Colonic mucosa (tissue), 4 donors: Measurements from ENCODE around the gene NKAIN4. TPM values are rescaled to one million over a fixed set of nuclear protein-coding genes. Genes with fewer than 3 reads are reported as not detected.

Source experiments
- DNase-seq: peaks from one replicate; pipeline ENCODE4 v3.0.0-alpha.2; 2020
- H3K27ac ChIP-seq: fragments of 200-600 bp; one replicate; pipeline ENCODE4 v1.8.0; 2021
- H3K27me3 ChIP-seq: fragments of 200-600 bp; one replicate; pipeline ENCODE4 v1.8.0; 2021
- H3K36me3 ChIP-seq: fragments of 200-600 bp; one replicate; pipeline ENCODE4 v1.8.0; 2021
- H3K4me1 ChIP-seq: fragments of 200-600 bp; one replicate; pipeline ENCODE4 v1.8.0; 2021; ENCODE audit warnings: mild to moderate bottlenecking
- H3K4me3 ChIP-seq: fragments of 200-600 bp; one replicate; pipeline ENCODE4 v1.8.0; 2021
- H3K9ac ChIP-seq, 2 donors: one replicate each; pipeline ENCODE4 v1.7.0; 2013; ENCODE audit warnings: control low read depth in 2 of 2, low read depth in 2 of 2, low read length in 2 of 2
- H3K9me3 ChIP-seq: fragments of 200-600 bp; one replicate; pipeline ENCODE4 v1.8.0; 2021
- intact Hi-C: fragments of 100-400 bp; cut with DNase I; formaldehyde crosslinking; loops from one replicate; pipeline ENCODE4 v1.14.1; 2022
- total RNA-seq, 2 donors: library from RNA; stranded (reverse); fragmentation: NEBNext Ultra II Directional in 1 of 2; extraction: Animal tissue kit (Norgen Biotek cat#: 25700) in 1 of 2; gene quantifications; one replicate each; pipeline ENCODE4 v1.2.1, GENCODE V29; 2021
- TF ChIP-seq, protein P1 (sequence below): fragments of 200-600 bp; IDR thresholded peaks from one replicate; pipeline ENCODE4 v1.8.0; 2022; ENCODE audit warnings: antibody characterized with exemption, mild to moderate bottlenecking
- donor health status: healthy.
- donor health status: DM: no; HTN: no; CAD: no.
- donor health status: DM: no; HTN: no; CAD: no.

The NKAIN4 gene
- total RNA-seq, 2 donors from 2014 or later, result 0.29 TPM; not detected in 1

DNA sequence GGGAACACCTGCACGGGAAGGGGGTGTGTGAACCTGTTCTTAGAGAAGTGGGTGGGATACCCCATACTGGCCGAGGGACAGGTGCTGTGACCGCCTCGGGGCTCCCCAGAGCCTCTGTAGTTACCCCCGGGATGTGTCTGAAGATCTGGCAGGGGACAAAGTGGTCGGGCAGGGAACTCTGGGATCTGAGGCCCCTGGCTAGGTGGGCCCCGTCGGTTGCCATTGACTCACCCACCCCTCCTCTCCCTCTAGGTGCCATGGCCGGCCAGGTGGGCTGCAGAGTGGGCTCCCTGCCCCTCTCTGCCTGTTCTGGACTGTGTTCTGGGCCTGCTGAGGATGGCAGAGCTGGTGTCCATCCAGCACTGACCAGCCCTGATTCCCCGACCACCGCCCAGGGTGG is 14.3 kb downstream of the NKAIN4 start:
- Histone ChIP-seq H3K36me3 (no peaks in the 10 kb centered on the region), H3K4me3 (no peak overlapping the region), H3K27ac (no peak overlapping the region), H3K9me3 (no peaks in the 10 kb centered on the region), H3K9ac (no peak overlapping the region), H3K4me1 (no peaks in the 10 kb centered on the region), H3K27me3 (no peaks in the 10 kb centered on the region)
- DNase-seq, result no peak
- intact Hi-C loops, result no loop called here
- TF ChIP-seq, protein P1, sequence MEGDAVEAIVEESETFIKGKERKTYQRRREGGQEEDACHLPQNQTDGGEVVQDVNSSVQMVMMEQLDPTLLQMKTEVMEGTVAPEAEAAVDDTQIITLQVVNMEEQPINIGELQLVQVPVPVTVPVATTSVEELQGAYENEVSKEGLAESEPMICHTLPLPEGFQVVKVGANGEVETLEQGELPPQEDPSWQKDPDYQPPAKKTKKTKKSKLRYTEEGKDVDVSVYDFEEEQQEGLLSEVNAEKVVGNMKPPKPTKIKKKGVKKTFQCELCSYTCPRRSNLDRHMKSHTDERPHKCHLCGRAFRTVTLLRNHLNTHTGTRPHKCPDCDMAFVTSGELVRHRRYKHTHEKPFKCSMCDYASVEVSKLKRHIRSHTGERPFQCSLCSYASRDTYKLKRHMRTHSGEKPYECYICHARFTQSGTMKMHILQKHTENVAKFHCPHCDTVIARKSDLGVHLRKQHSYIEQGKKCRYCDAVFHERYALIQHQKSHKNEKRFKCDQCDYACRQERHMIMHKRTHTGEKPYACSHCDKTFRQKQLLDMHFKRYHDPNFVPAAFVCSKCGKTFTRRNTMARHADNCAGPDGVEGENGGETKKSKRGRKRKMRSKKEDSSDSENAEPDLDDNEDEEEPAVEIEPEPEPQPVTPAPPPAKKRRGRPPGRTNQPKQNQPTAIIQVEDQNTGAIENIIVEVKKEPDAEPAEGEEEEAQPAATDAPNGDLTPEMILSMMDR, result no peak

DNA sequence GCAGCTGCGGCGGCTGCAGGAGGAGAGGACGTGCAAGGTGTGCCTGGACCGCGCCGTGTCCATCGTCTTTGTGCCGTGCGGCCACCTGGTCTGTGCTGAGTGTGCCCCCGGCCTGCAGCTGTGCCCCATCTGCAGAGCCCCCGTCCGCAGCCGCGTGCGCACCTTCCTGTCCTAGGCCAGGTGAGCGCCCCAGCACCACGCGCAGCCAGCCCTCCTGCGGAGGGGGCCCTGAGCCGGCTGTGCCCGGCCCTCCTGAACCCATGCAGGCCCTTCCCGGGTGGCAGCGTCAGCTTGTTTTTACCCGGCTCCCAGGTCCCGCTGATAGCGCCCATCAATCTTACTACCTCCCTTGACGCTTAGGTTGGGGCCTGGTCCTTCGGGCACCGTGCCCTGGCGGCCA is 14.8 kb downstream of the NKAIN4 start:
- TF ChIP-seq, protein P1, result no peak
- Histone ChIP-seq H3K27me3 (no peaks in the 10 kb centered on the region), H3K9me3 (no peaks in the 10 kb centered on the region), H3K9ac (no peak overlapping the region), H3K4me1 (no peaks in the 10 kb centered on the region), H3K36me3 (no peaks in the 10 kb centered on the region), H3K4me3 (no peak overlapping the region), H3K27ac (no peak overlapping the region)
- DNase-seq, result no peak
- intact Hi-C loops, result no loop called here

DNA sequence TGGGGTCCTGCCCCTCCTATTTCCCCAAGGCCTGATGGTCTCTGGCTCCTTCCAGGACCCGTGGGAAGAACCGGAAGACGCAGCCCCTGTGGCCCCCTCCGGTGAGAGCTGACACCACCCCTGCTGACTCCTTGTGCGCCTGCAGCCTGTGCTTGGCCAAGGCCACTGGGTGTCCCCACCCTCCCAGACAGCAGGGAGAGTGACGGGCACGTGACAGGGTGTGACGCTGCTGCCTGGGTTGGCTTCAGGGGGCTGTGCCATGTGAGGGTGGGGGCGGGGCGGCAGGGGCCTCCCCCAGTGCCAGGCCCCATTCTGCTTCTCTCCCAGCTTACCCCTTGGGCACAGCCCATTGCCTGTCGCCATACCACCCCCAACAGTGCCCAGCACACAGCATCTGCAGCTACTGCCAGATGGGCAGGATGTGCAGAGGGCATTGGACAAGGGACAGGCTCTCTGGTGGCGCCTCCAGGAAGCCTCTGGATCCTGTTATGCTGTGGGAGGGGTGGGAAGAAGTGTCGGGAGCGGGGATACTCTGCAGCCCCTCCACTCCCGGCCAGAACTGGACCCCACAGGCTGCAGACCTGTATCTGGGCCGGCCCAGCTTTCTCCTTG is 15.6 kb downstream of the NKAIN4 start:
- no peak for DNase-seq
- intact Hi-C loops, result no loop called here
- H3K27ac ChIP-seq, result no peak overlapping the region
- no peaks in the 10 kb centered on the region for H3K27me3 ChIP-seq
- H3K4me3 ChIP-seq, result no peak overlapping the region
- no peaks in the 10 kb centered on the region for H3K9me3 ChIP-seq
- H3K9ac ChIP-seq, result no peak overlapping the region
- TF ChIP-seq, protein P1, result no peak
- no peaks in the 10 kb centered on the region for H3K4me1 ChIP-seq
- no peaks in the 10 kb centered on the region for H3K36me3 ChIP-seq

DNA sequence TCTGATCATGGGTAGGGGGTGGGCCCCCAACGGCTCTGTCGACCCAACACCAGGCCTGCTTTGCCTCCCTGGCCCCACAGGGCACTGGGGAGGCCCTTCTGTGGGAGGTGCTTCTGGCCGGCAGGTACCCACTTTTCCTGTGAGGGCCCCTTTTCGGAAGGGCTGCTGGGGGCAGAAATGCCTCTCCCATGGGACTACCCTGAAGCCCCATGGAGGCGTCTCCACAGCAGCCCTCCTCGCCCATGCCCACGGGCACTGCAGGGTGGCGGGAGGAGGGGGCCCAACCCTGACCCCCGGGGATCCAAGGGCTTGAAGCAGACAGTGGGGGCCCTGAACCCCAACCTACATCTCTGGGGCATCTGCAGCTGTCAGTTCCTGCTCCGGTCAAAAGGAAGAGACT is 16.2 kb downstream of the NKAIN4 start:
- intact Hi-C loops, result no loop called here
- DNase-seq, result no peak
- TF ChIP-seq, protein P1, result no peak
- no peaks in the 10 kb centered on the region for H3K27me3 ChIP-seq
- no peak overlapping the region for H3K9ac ChIP-seq
- no peaks in the 10 kb centered on the region for H3K36me3 ChIP-seq
- no peak overlapping the region for H3K4me3 ChIP-seq
- no peak overlapping the region for H3K27ac ChIP-seq
- H3K9me3 ChIP-seq, result no peaks in the 10 kb centered on the region
- no peaks in the 10 kb centered on the region for H3K4me1 ChIP-seq

DNA sequence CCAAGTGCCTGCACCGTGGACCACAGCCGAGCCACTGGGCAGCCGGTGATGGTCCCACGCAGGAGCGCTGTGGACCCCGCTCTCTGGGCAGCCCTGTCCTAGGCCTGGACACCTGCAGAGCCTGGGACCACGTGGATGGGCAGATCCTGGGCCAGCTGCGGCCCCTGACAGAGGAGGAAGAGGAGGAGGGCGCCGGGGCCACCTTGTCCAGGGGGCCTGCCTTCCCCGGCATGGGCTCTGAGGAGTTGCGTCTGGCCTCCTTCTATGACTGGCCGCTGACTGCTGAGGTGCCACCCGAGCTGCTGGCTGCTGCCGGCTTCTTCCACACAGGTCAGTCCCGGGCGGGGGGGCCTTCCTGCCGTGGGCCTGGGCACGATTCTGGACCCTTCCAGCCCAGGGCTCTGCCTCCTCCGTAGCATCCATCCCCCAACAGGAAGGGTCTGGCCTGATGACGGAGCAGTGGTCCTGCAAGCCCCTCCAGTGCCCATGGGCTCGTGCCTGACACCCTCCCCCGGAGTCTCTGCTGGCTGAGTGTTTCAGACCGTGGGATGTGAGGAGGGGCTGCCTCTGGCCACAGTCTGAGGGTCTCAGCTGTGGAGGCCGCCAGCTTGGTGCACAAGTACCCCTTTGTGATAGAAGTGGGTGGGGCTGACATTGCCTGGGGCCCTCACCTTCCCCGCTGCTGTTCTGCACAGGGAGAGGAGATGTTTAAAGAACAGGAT is 18.0 kb downstream of the NKAIN4 start:
- Histone ChIP-seq H3K36me3 (no peaks in the 10 kb centered on the region), H3K9me3 (no peaks in the 10 kb centered on the region), H3K4me3 (no peak overlapping the region), H3K27me3 (no peaks in the 10 kb centered on the region), H3K27ac (no peak overlapping the region), H3K4me1 (no peaks in the 10 kb centered on the region), H3K9ac (no peak overlapping the region)
- TF ChIP-seq, protein P1, result no peak
- DNase-seq, result no peak
- intact Hi-C loops, result no loop called here
